ENCODE results near the gene CYP26B1. TPM values are rescaled to one million over a fixed set of nuclear protein-coding genes. Genes with fewer than 3 reads are reported as not detected.
"Not testable (repeated sequence)": the region's sequence is repeated elsewhere in the genome, so short reads cannot be mapped to it uniquely, and the experiment has no call there.

CYP26B1 gene
- total RNA-seq, 1 experiment from 2014 or later = 0.94 TPM

GRCh38 chr2:72089028-72089427 lies 58.6 kb downstream of the CYP26B1 start:
- no peak for DNase-seq (ENCODE audit: extremely low read depth, low read depth)

- DNase-seq (ENCODE audit: extremely low read depth, low read depth) = not testable (repeated sequence)
Observed at GRCh38 chr2:72086871-72087633, 60.6 kb downstream of the CYP26B1 start.

GRCh38 chr2:72085513-72085912 lies 62.1 kb downstream of the CYP26B1 start:
- DNase-seq (ENCODE audit: extremely low read depth, low read depth) = no peak

- no peak for DNase-seq (ENCODE audit: extremely low read depth, low read depth)
Observed at GRCh38 chr2:72085036-72085435, 62.6 kb downstream of the CYP26B1 start.

- DNase-seq (ENCODE audit: extremely low read depth, low read depth) = no peak
Observed at GRCh38 chr2:72084584-72084976, 63.1 kb downstream of the CYP26B1 start.

GRCh38 chr2:72083751-72084583 lies 63.7 kb downstream of the CYP26B1 start:
- DNase-seq (ENCODE audit: extremely low read depth, low read depth) = no peak

GRCh38 chr2:72082887-72083286 lies 64.8 kb downstream of the CYP26B1 start:
- DNase-seq (ENCODE audit: extremely low read depth, low read depth) = no peak

GRCh38 chr2:72082021-72082601 lies 65.6 kb downstream of the CYP26B1 start:
- no peak for DNase-seq (ENCODE audit: extremely low read depth, low read depth)

GRCh38 chr2:72081451-72081850 lies 66.2 kb downstream of the CYP26B1 start:
- no peak for DNase-seq (ENCODE audit: extremely low read depth, low read depth)

GRCh38 chr2:72080286-72081145 lies 67.1 kb downstream of the CYP26B1 start:
- DNase-seq (ENCODE audit: extremely low read depth, low read depth) = no peak

All from NCI-H460 (cell line).